Measurements from ENCODE around the gene CAMK1D.

GRCh38 chr10:12602521-12602920 lies 253.2 kb downstream of the CAMK1D start:
- TF ChIP-seq CTCF (optimal IDR thresholded peaks at IDR 0.05 in 1 of 3, IDR thresholded peaks at IDR 0.05 in 1 of 3, conservative IDR thresholded peaks at IDR 0.05 in 1 of 3; ENCODE audit: extremely low read depth in 1 of 3, insufficient read depth in 2 of 3, low read length in 3 of 3) (no peak), EZH2 (IDR thresholded peaks at IDR 0.05; ENCODE audit: low read length) (no peak)

All from keratinocyte (primary cell).